Urothelium cell line (cell line): ENCODE measurements around the gene NIN.

Experiments used
- DNase-seq: peaks from one replicate; pipeline ENCODE4 v3.0.0; 2011; ENCODE audit warnings: low spot score, mixed read lengths
- FAIRE-seq: peaks from 2 replicates; lab custom pipeline; 2011; peaks lifted over from hg19 to GRCh38; lab: Jason Lieb, UNC

The NIN gene

GRCh38 chr14:50768680-50769079 is 62.3 kb downstream of the NIN start:
- FAIRE-seq: peak; percentile 58
- no peak for DNase-seq

GRCh38 chr14:50766338-50766886 is 64.5 kb downstream of the NIN start:
- FAIRE-seq: peak; percentile 87

GRCh38 chr14:50763382-50764007 is 67.5 kb downstream of the NIN start:
- FAIRE-seq (no peak), DNase-seq (peak; percentile 61)

More at GRCh38 chr14:50766338-50766886, 64.5 kb downstream of the NIN start:
- DNase-seq: no peak

GRCh38 chr14:50762931-50763300 is 68.0 kb downstream of the NIN start:
- FAIRE-seq (no peak), DNase-seq (no peak)

GRCh38 chr14:50762001-50762930 is 68.7 kb downstream of the NIN start:
- DNase-seq (no peak), FAIRE-seq (no peak)

GRCh38 chr14:50759800-50760543 is 71.0 kb downstream of the NIN start:
- DNase-seq (no peak), FAIRE-seq (no peak)

GRCh38 chr14:50758945-50759344 is 72.0 kb downstream of the NIN start:
- DNase-seq: no peak
- FAIRE-seq: no peak

- DNase-seq (no peak), FAIRE-seq (no peak)
These were observed 72.7 kb downstream of the NIN start for GRCh38 chr14:50758305-50758704.

- FAIRE-seq (no peak), DNase-seq (no peak)
These were observed 73.3 kb downstream of the NIN start for GRCh38 chr14:50757702-50758101.

- DNase-seq: no peak
- FAIRE-seq: peak; percentile 77
These were observed 74.7 kb downstream of the NIN start for GRCh38 chr14:50756300-50756699.

GRCh38 chr14:50750323-50750722 is 80.6 kb downstream of the NIN start:
- FAIRE-seq (no peak), DNase-seq (no peak)

- DNase-seq (no peak), FAIRE-seq (peak; percentile 89)
These were observed 85.4 kb downstream of the NIN start for GRCh38 chr14:50745401-50746058.

GRCh38 chr14:50744231-50744630 is 86.7 kb downstream of the NIN start:
- no peak for FAIRE-seq

GRCh38 chr14:50741567-50741966 is 89.4 kb downstream of the NIN start:
- FAIRE-seq (no peak), DNase-seq (peak; percentile 35)

More at GRCh38 chr14:50744231-50744630, 86.7 kb downstream of the NIN start:
- no peak for DNase-seq

- DNase-seq: no peak
- FAIRE-seq: no peak
These were observed 90.1 kb downstream of the NIN start for GRCh38 chr14:50740856-50741255.

GRCh38 chr14:50739186-50739585 is 91.8 kb downstream of the NIN start:
- DNase-seq (no peak), FAIRE-seq (no peak)

GRCh38 chr14:50736932-50737419 is 94.0 kb downstream of the NIN start:
- FAIRE-seq: no peak
- no peak for DNase-seq

GRCh38 chr14:50734950-50735695 is 95.8 kb downstream of the NIN start:
- DNase-seq (no peak), FAIRE-seq (no peak)

- no peak for DNase-seq
- no peak for FAIRE-seq
These were observed 97.5 kb downstream of the NIN start for GRCh38 chr14:50733494-50733893.

- FAIRE-seq: no peak
- DNase-seq: no peak
These were observed 102.1 kb downstream of the NIN start for GRCh38 chr14:50728836-50729235.
